HPDE6-E6E7 (cell line): ENCODE data around the gene CNKSR1.

Source experiments
- DNase-seq: peaks from one replicate; pipeline ENCODE4 v3.0.0; 2011; ENCODE audit warnings: missing footprints; ENCODE audit errors: extremely low spot score

CNKSR1 gene

GRCh38 chr1:26184086-26184485, 6.8 kb downstream of the CNKSR1 start:
- DNase-seq, result no peak

DNA sequence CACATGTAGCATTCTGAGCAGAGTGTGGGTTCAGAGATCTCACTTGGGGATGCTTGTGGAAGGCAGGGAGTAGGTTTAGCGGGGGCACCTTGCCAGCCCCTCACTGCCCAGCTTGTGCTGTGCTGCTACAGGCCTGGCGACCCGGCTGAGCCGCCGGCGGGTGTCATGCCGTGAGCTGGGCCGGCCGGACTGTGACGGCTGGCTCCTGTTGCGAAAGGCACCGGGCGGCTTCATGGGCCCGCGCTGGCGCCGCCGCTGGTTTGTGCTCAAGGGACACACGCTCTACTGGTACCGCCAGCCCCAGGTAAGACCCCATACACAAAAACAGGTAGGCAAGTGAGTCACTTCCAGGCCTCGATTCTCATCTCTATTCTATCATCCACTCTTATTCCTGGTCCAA, 7.6 kb downstream of the CNKSR1 start:
- DNase-seq, result no peak

GRCh38 chr1:26187882-26188281, 10.6 kb downstream of the CNKSR1 start:
- no peak for DNase-seq

DNA sequence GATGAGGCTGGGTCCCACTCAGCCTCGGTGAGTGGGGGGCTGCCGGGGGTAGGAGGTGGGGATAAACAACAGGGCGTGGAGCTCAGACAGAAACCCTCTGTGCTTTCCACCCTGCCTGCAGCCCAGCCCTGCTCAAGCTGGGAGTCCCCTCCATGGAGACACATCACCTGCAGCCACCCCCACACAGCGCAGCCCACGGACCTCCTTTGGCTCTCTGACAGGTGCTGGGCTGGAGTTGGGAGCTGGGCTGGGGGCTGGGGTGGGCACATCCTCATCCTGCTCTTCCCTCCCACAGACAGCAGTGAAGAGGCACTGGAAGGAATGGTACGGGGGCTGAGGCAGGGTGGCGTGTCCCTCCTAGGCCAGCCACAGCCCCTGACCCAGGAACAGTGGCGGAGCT, 11.2 kb downstream of the CNKSR1 start:
- no peak for DNase-seq

- DNase-seq, result no peak
Observed at GRCh38 chr1:26189331-26189730, 12.0 kb downstream of the CNKSR1 start.

DNA sequence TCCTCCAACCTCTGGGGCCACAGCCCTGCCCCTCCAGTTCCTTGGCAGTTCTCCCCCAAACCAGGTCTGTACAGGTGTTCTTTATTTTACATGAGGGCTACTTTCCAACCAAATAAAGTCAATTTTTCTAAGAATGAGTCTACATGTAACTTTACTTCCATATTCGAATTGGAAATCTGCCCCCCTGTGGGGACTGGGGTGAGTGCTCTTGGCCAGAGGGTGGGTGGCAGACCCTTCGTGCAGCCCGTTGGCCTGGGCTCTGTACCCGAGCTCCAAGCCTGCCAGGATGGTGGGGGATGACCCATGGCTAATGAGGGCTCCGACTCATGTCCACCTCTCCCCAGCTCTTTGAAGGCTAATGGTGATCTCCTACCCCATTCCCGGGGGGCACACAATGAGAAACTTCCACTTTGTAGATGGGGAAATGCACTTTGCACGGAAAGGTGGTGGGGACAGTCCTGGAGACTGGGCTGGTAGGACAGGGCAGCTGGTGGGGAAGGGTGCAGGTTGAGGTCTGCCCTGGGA, 12.5 kb downstream of the CNKSR1 start:
- no peak for DNase-seq

- no peak for DNase-seq
Observed at GRCh38 chr1:26190373-26190987, 13.2 kb downstream of the CNKSR1 start, which contains the start of gene CATSPER4. Gene CATSPER4 (plus strand): TSS chr1:26190602. CDS start chr1:26190628, 26 bp downstream.

DNA sequence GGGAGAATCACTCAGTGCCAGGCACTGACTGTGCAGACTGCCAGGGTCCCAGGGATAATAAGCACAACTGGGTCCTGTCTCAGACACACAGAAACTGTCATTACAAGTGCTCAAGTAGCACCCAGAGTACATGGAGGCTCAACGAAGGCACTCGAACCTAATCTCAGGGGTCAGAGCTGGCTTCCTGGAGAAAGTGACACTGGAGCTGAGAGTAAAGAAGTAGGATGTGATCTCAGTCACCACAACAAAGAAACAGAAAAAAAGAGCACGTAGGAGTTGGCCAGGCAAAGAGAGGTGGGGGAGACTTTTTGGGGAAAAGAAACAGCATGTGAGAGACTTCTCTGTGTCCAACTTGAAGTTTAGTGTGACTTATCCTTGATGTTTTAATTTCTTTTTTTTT, 14.4 kb downstream of the CNKSR1 start:
- no peak for DNase-seq

GRCh38 chr1:26195805-26196204, 18.5 kb downstream of the CNKSR1 start:
- DNase-seq, result no peak

DNA sequence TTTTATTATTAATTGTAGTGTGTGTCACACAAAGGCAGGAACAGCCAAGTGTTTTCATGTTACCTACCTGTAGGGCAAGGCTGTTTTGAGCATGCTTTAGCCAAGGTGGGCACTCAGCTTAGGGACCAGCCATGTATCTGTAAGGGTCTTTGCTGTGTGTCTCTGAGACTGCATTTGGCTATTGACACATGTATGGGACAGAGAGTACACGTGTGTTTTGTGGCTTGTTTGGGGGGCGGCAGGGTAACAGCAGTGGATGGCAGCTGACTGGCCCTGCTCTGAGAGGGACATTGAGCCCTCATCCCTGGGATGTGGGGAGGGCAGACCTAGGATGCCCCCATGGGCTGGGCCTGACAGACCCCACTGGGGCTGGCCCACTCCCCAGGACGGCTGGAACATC, 20.0 kb downstream of the CNKSR1 start:
- DNase-seq, result no peak

GRCh38 chr1:26197813-26198212, 20.5 kb downstream of the CNKSR1 start:
- DNase-seq, result no peak

- no peak for DNase-seq
Observed at GRCh38 chr1:26200413-26200812, 23.1 kb downstream of the CNKSR1 start.

GRCh38 chr1:26203642-26204318, 26.5 kb downstream of the CNKSR1 start:
- DNase-seq, result no peak

- DNase-seq, result no peak
Observed at GRCh38 chr1:26210147-26210870, 33.0 kb downstream of the CNKSR1 start.

DNA sequence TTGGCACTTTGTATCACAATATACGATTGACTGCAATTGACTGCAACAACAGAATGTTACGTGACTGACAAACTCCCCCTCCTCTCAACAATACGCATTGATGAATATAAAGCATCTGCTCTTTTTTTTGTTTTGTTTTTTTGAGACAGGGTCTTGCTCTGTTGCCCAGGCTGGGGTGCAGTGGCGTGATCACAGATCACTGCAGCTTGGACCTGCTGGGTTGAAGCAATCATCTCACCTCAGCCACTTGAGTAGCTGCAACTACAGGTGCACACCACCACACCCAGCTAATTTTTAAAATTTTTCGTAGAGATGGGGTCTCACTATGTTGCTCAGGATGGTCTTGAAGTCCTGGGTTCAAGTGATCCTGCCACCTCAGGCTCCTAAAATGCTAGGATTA, 35.4 kb downstream of the CNKSR1 start:
- no peak for DNase-seq

DNA sequence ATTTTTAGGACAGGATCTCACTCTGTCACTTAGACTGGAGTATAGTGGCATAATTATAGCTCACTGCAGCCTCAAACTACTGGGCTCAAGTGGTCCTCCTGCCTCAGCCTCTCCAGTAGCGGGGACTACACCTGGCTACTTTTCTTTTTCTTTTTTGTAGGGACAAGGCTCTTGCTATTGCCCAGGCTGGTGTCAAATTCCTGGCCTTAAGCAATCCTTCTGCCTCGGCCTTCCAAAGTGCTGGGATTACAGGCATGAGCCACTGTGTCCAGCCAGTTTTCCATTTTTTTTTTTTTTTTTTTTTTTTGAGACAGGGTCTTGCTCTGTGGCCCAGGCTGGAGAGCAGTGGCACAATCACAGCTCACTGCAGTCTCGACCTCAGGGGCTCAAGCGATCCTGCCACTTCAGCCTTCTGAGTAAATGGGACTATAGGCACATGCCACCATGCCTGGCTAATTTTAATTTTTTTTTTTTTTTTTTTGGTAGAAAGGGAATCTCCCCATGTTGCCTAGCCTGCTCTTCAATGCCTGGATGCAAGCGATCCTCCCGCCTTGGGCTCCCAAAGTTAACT, 36.1 kb downstream of the CNKSR1 start:
- no peak for DNase-seq

GRCh38 chr1:26215246-26215645, 38.0 kb downstream of the CNKSR1 start:
- no peak for DNase-seq

DNA sequence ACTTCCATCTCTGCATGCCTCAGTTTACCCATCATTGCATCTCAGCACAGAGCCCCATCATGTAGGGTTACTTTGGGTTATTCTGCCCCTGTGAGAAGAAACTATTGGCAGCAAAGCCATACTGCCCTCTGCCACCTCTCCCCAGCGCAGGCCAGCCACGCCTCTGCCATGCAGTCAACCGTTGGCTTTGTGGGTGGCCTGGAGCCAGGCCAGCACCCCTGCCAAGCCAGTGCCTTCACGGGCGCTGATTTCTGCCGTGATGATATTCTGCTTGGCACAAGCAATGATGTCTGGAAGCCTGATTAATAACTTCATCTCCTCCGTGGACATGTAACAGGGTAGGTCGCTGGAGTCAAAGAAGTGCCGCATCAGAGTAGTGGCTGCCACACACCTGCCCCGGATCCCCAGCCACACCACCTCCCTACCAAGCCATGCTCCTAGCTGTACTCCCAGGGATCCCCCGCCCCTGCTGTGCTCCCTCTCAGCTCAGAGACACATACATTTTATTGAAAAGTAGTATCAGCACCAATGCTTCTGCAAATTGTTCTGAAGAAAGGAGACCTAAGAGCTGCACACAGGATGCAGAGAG, 41.7 kb downstream of the CNKSR1 start:
- no peak for DNase-seq

- DNase-seq, result no peak
Observed at GRCh38 chr1:26220199-26220912, 43.1 kb downstream of the CNKSR1 start.

DNA sequence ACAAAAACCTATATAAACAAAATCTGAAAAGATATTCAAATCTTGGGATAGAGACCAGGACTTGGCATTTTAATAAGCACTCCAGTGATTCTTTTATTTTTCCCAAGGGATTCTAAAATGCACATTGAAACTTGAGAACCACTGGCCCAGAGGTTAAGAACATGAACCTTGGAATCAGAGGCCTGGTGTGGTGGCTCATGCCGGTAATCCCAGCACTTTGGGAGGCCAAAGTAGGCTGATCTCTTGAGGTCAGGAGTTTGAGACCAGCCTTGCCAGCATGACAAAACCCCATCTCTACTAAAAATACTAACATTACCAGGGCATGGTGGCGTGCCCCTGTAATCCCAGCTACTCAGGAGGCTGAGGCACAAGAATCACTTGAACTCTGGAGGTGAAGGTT, 43.8 kb downstream of the CNKSR1 start:
- DNase-seq, result no peak

GRCh38 chr1:26224606-26225005, 47.3 kb downstream of the CNKSR1 start:
- no peak for DNase-seq
